B cell (primary cell): ENCODE measurements around the gene PBX1. TPM values are rescaled to one million over a fixed set of nuclear protein-coding genes. Genes with fewer than 3 reads are reported as not detected.

Experiments
- ATAC-seq: fragments of 200-7000 bp; cut with Tn5 transposase; one replicate; pipeline ENCODE4 v1.10.0; 2021; ENCODE audit warnings: low read depth, mild to moderate bottlenecking, moderate number of reproducible peaks, moderate library complexity
- CTCF ChIA-PET: fragments of 350-600 bp; sonication (Branson Sonifier 250); formaldehyde crosslinking; loops from one replicate; lab custom pipeline; 2021; ENCODE audit warnings: antibody characterized with exemption, inconsistent platforms; lab: Charles Lee
- POLR2A ChIA-PET: fragments of 350-600 bp; sonication (Branson Sonifier 250); formaldehyde crosslinking; loops from one replicate; lab custom pipeline; 2021; ENCODE audit warnings: antibody characterized with exemption; lab: Charles Lee
- DNase-seq: peaks from one replicate; pipeline ENCODE4 v3.0.0; 2013
- H2AFZ ChIP-seq: 2 replicates; pipeline ENCODE4 v1.6.1; 2012; ENCODE audit warnings: mild to moderate bottlenecking, low read depth, low read length; ENCODE audit not compliant: insufficient read depth, poor library complexity, severe bottlenecking
- H3K27ac ChIP-seq, 2 donors: 1 replicate in 1 of 2; 2 replicates in 1 of 2; pipeline ENCODE4 v1.5.1; 2012 to 2013; ENCODE audit warnings: low read length in 2 of 2, mild to moderate bottlenecking in 2 of 2, moderate library complexity in 1 of 2
- H3K27me3 ChIP-seq, 4 experiments: fragments of 200-600 bp in 1 of 4; sonication (generic) in 1 of 4; replicated peaks in 1 of 4; 1 replicate in 2 of 4; 2 replicates in 2 of 4; pipeline versions ENCODE4 v1.6.1 to v1.7.0; 2013 to 2016; ENCODE audit warnings: low read length in 3 of 4, mild to moderate bottlenecking in 2 of 4, mixed read lengths in 1 of 4, moderate library complexity in 1 of 4; ENCODE audit not compliant: insufficient read depth in 4 of 4, control insufficient read depth in 3 of 4; ENCODE audit errors: control extremely low read depth in 1 of 4
- H3K36me3 ChIP-seq, 2 experiments: replicated peaks in 1 of 2; 1 replicate in 1 of 2; 2 replicates in 1 of 2; pipeline versions ENCODE4 v1.6.1 to v1.7.1; 2013; ENCODE audit warnings: low read length in 1 of 2; ENCODE audit not compliant: insufficient read depth in 2 of 2, control insufficient read depth in 1 of 2; ENCODE audit errors: control extremely low read depth in 1 of 2, extremely low read depth in 1 of 2
- H3K4me1 ChIP-seq, 2 donors: fragments of 200-600 bp in 1 of 2; sonication (generic) in 1 of 2; 1 replicate in 1 of 2; 2 replicates in 1 of 2; pipeline versions ENCODE4 v1.5.1 to v1.6.1; 2013 to 2017; ENCODE audit warnings: low read length in 2 of 2; ENCODE audit not compliant: control insufficient read depth in 2 of 2, insufficient read depth in 2 of 2
- H3K4me2 ChIP-seq: replicated peaks from 2 replicates; pipeline ENCODE3; 2012; ENCODE audit warnings: mild to moderate bottlenecking, low read depth, low read length; ENCODE audit not compliant: poor library complexity, severe bottlenecking
- H3K4me3 ChIP-seq, 5 experiments: fragments of 200-600 bp in 1 of 5; sonication (generic) in 1 of 5; 1 replicate in 3 of 5; 2 replicates in 2 of 5; pipeline versions ENCODE4 v1.5.1 to v1.7.0; 2011 to 2016; ENCODE audit warnings: low read length in 4 of 5, mild to moderate bottlenecking in 4 of 5, low read depth in 2 of 5, control low read depth in 1 of 5, moderate library complexity in 1 of 5; ENCODE audit not compliant: insufficient read depth in 1 of 5; ENCODE audit errors: control extremely low read depth in 1 of 5, extremely low read depth in 1 of 5
- H3K79me2 ChIP-seq: fragments of 200-600 bp; sonication (generic); one replicate; pipeline ENCODE4 v1.6.0; 2016; ENCODE audit warnings: low read length; ENCODE audit not compliant: control insufficient read depth, insufficient read depth
- H3K9ac ChIP-seq: fragments of 200-600 bp; sonication (generic); 2 replicates; pipeline ENCODE4 v1.6.1; 2017; ENCODE audit warnings: mild to moderate bottlenecking, low read length, moderate library complexity
- H3K9me3 ChIP-seq, 3 donors: one replicate each; pipeline versions ENCODE4 v1.6.1 to v1.7.1; 2013; ENCODE audit warnings: low read length in 2 of 3; ENCODE audit not compliant: control insufficient read depth in 2 of 3, insufficient read depth in 1 of 3; ENCODE audit errors: control extremely low read depth in 1 of 3
- H4K20me1 ChIP-seq: 2 replicates; pipeline ENCODE4 v1.6.0; 2012; ENCODE audit warnings: mild to moderate bottlenecking, low read length; ENCODE audit not compliant: insufficient read depth, control insufficient read depth, poor library complexity, severe bottlenecking
- H3K27ac Mint-ChIP-seq: one replicate; pipeline ENCODE4 v1.8.0; 2021; ENCODE audit warnings: mixed read lengths
- H3K27me3 Mint-ChIP-seq: one replicate; pipeline ENCODE4 v1.8.0; 2021; ENCODE audit warnings: mixed read lengths
- H3K4me1 Mint-ChIP-seq: one replicate; pipeline ENCODE4 v1.8.0; 2021; ENCODE audit warnings: mixed read lengths
- H3K4me3 Mint-ChIP-seq: one replicate; pipeline ENCODE4 v1.8.0; 2021; ENCODE audit warnings: mixed read lengths
- H3K9me3 Mint-ChIP-seq: one replicate; pipeline ENCODE4 v1.8.0; 2022; ENCODE audit warnings: mixed read lengths; ENCODE audit not compliant: insufficient read depth
- EZH2 ChIP-seq: IDR thresholded peaks from 2 replicates; pipeline ENCODE4 v1.6.1; 2012; ENCODE audit warnings: borderline replicate concordance, low read depth, mild to moderate bottlenecking, moderate library complexity, low read length; ENCODE audit not compliant: insufficient read depth, poor library complexity, severe bottlenecking
- WGBS: methylation state at CpG from one replicate; pipeline ENCODE4 v1.1.5; 2013; ENCODE audit warnings: missing lambda C conversion rate; ENCODE audit not compliant: insufficient coverage; 5-methylcytosine and 5-hydroxymethylcytosine counted together
- intact Hi-C: fragments of 100-400 bp; cut with micrococcal nuclease; formaldehyde crosslinking; loops from one replicate; pipeline ENCODE4 v1.10.0; 2022
- polyA plus RNA-seq: library from polyadenylated mRNA; depleted of rRNA; stranded (reverse); fragments of >200 nt; gene quantifications from 2 replicates; pipeline ENCODE4 v1.2.3, GENCODE V29; 2012
- total RNA-seq, 2 donors: library from RNA; stranded (reverse); fragments of 120-200 nt in 1 of 2; gene quantifications; 1 replicate in 1 of 2; 2 replicates in 1 of 2; pipeline versions ENCODE4 v1.2.3 to v1.2.4, GENCODE V29; 2013 to 2022
- TF ChIP-seq, protein P1 (sequence below): fragments of 200-600 bp; IDR thresholded peaks from one replicate; pipeline ENCODE4 v1.8.0; 2022; ENCODE audit warnings: antibody characterized with exemption, mild to moderate bottlenecking

PBX1 gene
- total and polyA plus RNA-seq, 2 donors (not counting 1 experiment from before 2014, with no cell fraction given) = 0.32 TPM; not detected in 1

DNA sequence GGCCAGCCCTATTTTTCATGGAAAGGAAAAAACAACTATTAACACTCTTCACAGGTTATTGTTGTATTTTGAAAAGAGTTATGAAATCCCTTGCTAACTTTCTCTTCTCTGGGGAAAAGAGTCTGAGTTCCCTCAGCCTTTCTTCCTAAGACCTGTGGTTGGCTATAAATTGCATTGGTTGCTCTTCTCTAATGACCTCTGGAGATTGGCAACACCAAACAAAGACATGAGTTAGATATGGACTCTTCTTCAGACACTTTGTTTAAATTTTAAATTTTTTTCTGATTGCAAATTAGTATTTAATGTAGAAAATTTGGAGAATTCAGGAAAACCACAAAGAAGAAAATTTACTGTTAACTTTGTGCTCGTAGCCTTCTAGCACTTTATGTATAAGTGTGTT is 275.7 kb downstream of the PBX1 start:
- H3K9me3 Mint-ChIP-seq = no peaks in the 10 kb centered on the region
- Histone ChIP-seq H3K79me2 (no peaks in the 10 kb centered on the region), H3K9ac (no peak overlapping the region), H3K27ac (no peak overlapping the region), H3K4me1 (no peaks in the 10 kb centered on the region), H2AFZ (no peak overlapping the region), H3K4me3 (no peak overlapping the region), H3K4me2 (no peak overlapping the region), H3K27me3 (no peaks in the 10 kb centered on the region), H4K20me1 (no peaks in the 10 kb centered on the region), H3K36me3 (no peaks in the 10 kb centered on the region), H3K9me3 (no peaks in the 10 kb centered on the region)
- H3K27me3 Mint-ChIP-seq = peaks cover 4% of the 10 kb centered on the region
- no peak for DNase-seq
- no CpG with 5 or more reads among the region's 1 CpG for WGBS
- ATAC-seq = no peak
- H3K27ac Mint-ChIP-seq = no peak overlapping the region
- no peaks in the 10 kb centered on the region for H3K4me1 Mint-ChIP-seq
- TF ChIP-seq, protein P1, sequence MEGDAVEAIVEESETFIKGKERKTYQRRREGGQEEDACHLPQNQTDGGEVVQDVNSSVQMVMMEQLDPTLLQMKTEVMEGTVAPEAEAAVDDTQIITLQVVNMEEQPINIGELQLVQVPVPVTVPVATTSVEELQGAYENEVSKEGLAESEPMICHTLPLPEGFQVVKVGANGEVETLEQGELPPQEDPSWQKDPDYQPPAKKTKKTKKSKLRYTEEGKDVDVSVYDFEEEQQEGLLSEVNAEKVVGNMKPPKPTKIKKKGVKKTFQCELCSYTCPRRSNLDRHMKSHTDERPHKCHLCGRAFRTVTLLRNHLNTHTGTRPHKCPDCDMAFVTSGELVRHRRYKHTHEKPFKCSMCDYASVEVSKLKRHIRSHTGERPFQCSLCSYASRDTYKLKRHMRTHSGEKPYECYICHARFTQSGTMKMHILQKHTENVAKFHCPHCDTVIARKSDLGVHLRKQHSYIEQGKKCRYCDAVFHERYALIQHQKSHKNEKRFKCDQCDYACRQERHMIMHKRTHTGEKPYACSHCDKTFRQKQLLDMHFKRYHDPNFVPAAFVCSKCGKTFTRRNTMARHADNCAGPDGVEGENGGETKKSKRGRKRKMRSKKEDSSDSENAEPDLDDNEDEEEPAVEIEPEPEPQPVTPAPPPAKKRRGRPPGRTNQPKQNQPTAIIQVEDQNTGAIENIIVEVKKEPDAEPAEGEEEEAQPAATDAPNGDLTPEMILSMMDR = no peak
- TF ChIP-seq EZH2 = no peak
- ChIA-PET POLR2A (no interaction called here), CTCF (no interaction called here)
- intact Hi-C loops = no loop called here
- H3K4me3 Mint-ChIP-seq = no peak overlapping the region

DNA sequence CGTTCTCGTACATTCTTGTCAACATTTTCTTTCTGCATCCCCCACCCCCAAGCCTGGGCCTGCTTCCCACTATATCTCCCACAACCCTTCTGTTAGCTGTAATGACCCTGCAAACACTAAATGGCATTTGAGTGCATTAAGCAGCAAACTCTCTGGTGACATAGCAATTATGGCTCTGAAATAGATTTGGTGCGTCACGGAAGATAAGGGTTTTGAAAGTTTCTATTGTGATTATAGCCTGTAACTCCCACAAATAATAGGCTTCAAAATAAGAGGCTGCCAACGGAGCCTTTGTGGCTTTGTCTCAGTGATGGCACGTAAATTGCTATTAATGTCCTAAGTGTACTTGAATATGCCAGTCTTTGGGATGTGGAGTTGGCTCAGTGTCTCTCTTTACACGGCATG is 277.6 kb downstream of the PBX1 start:
- H4K20me1 ChIP-seq = no peaks in the 10 kb centered on the region
- no peaks in the 10 kb centered on the region for H3K27me3 ChIP-seq
- CTCF ChIA-PET = interaction anchor here (0.6 kb wide), 1 partner anchor 1046 kb away, joined by 3 read pairs; no protein-coding TSS in a partner anchor
- Mint-ChIP-seq H3K27ac (no peak overlapping the region), H3K4me1 (no peaks in the 10 kb centered on the region), H3K4me3 (no peak overlapping the region), H3K27me3 (peaks cover 8% of the 10 kb centered on the region), H3K9me3 (no peaks in the 10 kb centered on the region)
- no peak overlapping the region for H3K4me3 ChIP-seq
- POLR2A ChIA-PET = no interaction called here
- H3K9me3 ChIP-seq = no peaks in the 10 kb centered on the region
- 84% methylated on average over 5 of the region's 7 CpGs for WGBS
- DNase-seq (no peak), ATAC-seq (no peak)
- H3K4me2 ChIP-seq = no peak overlapping the region
- no peak overlapping the region for H3K9ac ChIP-seq
- H2AFZ ChIP-seq = no peak overlapping the region
- TF ChIP-seq, protein P1 = no peak
- TF ChIP-seq EZH2 = no peak
- H3K27ac ChIP-seq = no peak overlapping the region
- no peaks in the 10 kb centered on the region for H3K36me3 ChIP-seq
- H3K4me1 ChIP-seq = no peaks in the 10 kb centered on the region
- H3K79me2 ChIP-seq = no peaks in the 10 kb centered on the region
- intact Hi-C loops = no loop called here
